GM21737 (cell line): Measurements from ENCODE around the gene NIBAN1.

ENCODE experiments used
- ATAC-seq: cut with Tn5 transposase; IDR thresholded peaks from one replicate; pipeline ENCODE4 v1.9.1; 2021; ENCODE audit warnings: mild to moderate bottlenecking, moderate library complexity; ENCODE audit not compliant: unreplicated experiment

Gene NIBAN1

GRCh38 chr1:184947497-184948256, 26.6 kb downstream of the NIBAN1 start:
- no peak for ATAC-seq

GRCh38 chr1:184945678-184946412, 28.5 kb downstream of the NIBAN1 start:
- peak; percentile 60 for ATAC-seq

- ATAC-seq = no peak
Observed at GRCh38 chr1:184945029-184945428, 29.3 kb downstream of the NIBAN1 start.

- no peak for ATAC-seq
Observed at GRCh38 chr1:184943998-184944397, 30.3 kb downstream of the NIBAN1 start.

- no peak for ATAC-seq
Observed at GRCh38 chr1:184941735-184942134, 32.6 kb downstream of the NIBAN1 start.

GRCh38 chr1:184941410-184941733, 32.9 kb downstream of the NIBAN1 start:
- no peak for ATAC-seq

GRCh38 chr1:184940694-184941409, 33.5 kb downstream of the NIBAN1 start:
- ATAC-seq = no peak

- ATAC-seq = no peak
Observed at GRCh38 chr1:184940226-184940625, 34.1 kb downstream of the NIBAN1 start.

GRCh38 chr1:184937729-184938128, 36.6 kb downstream of the NIBAN1 start:
- no peak for ATAC-seq

- ATAC-seq = no peak
Observed at GRCh38 chr1:184935920-184936798, 38.1 kb downstream of the NIBAN1 start.

GRCh38 chr1:184933944-184934343, 40.4 kb downstream of the NIBAN1 start:
- ATAC-seq = no peak

GRCh38 chr1:184932319-184932718, 42.0 kb downstream of the NIBAN1 start:
- no peak for ATAC-seq

- ATAC-seq = no peak
Observed at GRCh38 chr1:184931566-184931965, 42.7 kb downstream of the NIBAN1 start.

GRCh38 chr1:184930645-184931044, 43.7 kb downstream of the NIBAN1 start:
- ATAC-seq = no peak

GRCh38 chr1:184930232-184930631, 44.1 kb downstream of the NIBAN1 start:
- no peak for ATAC-seq

- no peak for ATAC-seq
Observed at GRCh38 chr1:184929711-184930202, 44.6 kb downstream of the NIBAN1 start.

GRCh38 chr1:184928394-184928793, 45.9 kb downstream of the NIBAN1 start:
- ATAC-seq = no peak
